ENCODE measurements around the gene TEF. TPM values are rescaled to one million over a fixed set of nuclear protein-coding genes. Genes with fewer than 3 reads are reported as not detected.

The TEF gene
- total RNA-seq, 1 experiment from 2014 or later: 12.0 TPM

- TF ChIP-seq TCF7 (CRISPR knock-in tag; IDR thresholded peaks at IDR 0.05; ENCODE audit: low read depth): no peak
Observed at GRCh38 chr22:41425660-41426365, 44.1 kb downstream of the TEF start (continued).

GRCh38 chr22:41429232-41429950, 47.6 kb downstream of the TEF start:
- H3K4me1 Mint-ChIP-seq: peaks cover 3% of the 10 kb centered on the region; the same call in 1 of the 2 replicates
- CTCF ChIA-PET: interaction anchor here (1.2 to 3.8 kb wide), 2 partner anchors 26 to 48 kb away, joined by 9 to 13 read pairs; no protein-coding TSS in a partner anchor
- 0 out of 2 replicates have a peak overlapping the region, but pooled peaks have one; percentile 36 for H3K27ac Mint-ChIP-seq
- H3K4me3 Mint-ChIP-seq: no peak overlapping the region
- TF ChIP-seq NR3C1 (CRISPR knock-in tag; conservative IDR thresholded peaks at IDR 0.05; ENCODE audit: low read depth) (no peak), ZBTB21 (CRISPR knock-in tag; IDR thresholded peaks at IDR 0.05; ENCODE audit: borderline replicate concordance) (no peak), PREB (CRISPR knock-in tag; IDR thresholded peaks at IDR 0.05; ENCODE audit: borderline replicate concordance) (no peak), TP53 (CRISPR knock-in tag; IDR thresholded peaks at IDR 0.05) (no peak), EMX1 (CRISPR knock-in tag; IDR thresholded peaks at IDR 0.05) (no peak), USF2 (CRISPR knock-in tag; IDR thresholded peaks at IDR 0.05) (no peak), NFATC4 (CRISPR knock-in tag; IDR thresholded peaks at IDR 0.05) (no peak), ESRRA (CRISPR knock-in tag; IDR thresholded peaks at IDR 0.05; ENCODE audit: borderline replicate concordance) (no peak), ATF3 (CRISPR knock-in tag; conservative IDR thresholded peaks at IDR 0.05) (no peak), ARID4B (CRISPR knock-in tag; IDR thresholded peaks at IDR 0.05; ENCODE audit: borderline replicate concordance) (no peak), ZNF219 (CRISPR knock-in tag; IDR thresholded peaks at IDR 0.05; ENCODE audit: borderline replicate concordance) (no peak), GABPB1 (CRISPR knock-in tag; IDR thresholded peaks at IDR 0.05) (no peak), ATF1 (CRISPR knock-in tag; IDR thresholded peaks at IDR 0.05) (no peak)
- TF ChIP-seq, protein P1, sequence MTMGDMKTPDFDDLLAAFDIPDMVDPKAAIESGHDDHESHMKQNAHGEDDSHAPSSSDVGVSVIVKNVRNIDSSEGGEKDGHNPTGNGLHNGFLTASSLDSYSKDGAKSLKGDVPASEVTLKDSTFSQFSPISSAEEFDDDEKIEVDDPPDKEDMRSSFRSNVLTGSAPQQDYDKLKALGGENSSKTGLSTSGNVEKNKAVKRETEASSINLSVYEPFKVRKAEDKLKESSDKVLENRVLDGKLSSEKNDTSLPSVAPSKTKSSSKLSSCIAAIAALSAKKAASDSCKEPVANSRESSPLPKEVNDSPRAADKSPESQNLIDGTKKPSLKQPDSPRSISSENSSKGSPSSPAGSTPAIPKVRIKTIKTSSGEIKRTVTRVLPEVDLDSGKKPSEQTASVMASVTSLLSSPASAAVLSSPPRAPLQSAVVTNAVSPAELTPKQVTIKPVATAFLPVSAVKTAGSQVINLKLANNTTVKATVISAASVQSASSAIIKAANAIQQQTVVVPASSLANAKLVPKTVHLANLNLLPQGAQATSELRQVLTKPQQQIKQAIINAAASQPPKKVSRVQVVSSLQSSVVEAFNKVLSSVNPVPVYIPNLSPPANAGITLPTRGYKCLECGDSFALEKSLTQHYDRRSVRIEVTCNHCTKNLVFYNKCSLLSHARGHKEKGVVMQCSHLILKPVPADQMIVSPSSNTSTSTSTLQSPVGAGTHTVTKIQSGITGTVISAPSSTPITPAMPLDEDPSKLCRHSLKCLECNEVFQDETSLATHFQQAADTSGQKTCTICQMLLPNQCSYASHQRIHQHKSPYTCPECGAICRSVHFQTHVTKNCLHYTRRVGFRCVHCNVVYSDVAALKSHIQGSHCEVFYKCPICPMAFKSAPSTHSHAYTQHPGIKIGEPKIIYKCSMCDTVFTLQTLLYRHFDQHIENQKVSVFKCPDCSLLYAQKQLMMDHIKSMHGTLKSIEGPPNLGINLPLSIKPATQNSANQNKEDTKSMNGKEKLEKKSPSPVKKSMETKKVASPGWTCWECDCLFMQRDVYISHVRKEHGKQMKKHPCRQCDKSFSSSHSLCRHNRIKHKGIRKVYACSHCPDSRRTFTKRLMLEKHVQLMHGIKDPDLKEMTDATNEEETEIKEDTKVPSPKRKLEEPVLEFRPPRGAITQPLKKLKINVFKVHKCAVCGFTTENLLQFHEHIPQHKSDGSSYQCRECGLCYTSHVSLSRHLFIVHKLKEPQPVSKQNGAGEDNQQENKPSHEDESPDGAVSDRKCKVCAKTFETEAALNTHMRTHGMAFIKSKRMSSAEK (CRISPR knock-in tag; IDR thresholded peaks at IDR 0.05; ENCODE audit: borderline replicate concordance): no peak
- TF ChIP-seq, protein P2, sequence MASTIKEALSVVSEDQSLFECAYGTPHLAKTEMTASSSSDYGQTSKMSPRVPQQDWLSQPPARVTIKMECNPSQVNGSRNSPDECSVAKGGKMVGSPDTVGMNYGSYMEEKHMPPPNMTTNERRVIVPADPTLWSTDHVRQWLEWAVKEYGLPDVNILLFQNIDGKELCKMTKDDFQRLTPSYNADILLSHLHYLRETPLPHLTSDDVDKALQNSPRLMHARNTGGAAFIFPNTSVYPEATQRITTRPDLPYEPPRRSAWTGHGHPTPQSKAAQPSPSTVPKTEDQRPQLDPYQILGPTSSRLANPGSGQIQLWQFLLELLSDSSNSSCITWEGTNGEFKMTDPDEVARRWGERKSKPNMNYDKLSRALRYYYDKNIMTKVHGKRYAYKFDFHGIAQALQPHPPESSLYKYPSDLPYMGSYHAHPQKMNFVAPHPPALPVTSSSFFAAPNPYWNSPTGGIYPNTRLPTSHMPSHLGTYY (CRISPR knock-in tag; IDR thresholded peaks at IDR 0.05): no peak
- no peak for DNase-seq (ENCODE audit: low spot score)
- H3K36me3 Mint-ChIP-seq: peaks cover 2% of the 10 kb centered on the region; the same call in 1 of the 2 replicates
- H3K27me3 Mint-ChIP-seq (ENCODE audit: low read depth): no peaks in the 10 kb centered on the region
- no peak for ATAC-seq
- no peaks in the 10 kb centered on the region for H3K9me3 Mint-ChIP-seq
- POLR2A ChIA-PET: no interaction called here

Measured in WTC11 (cell line).